ENCODE data around the gene ADAM15. TPM values are rescaled to one million over a fixed set of nuclear protein-coding genes. Genes with fewer than 3 reads are reported as not detected.

ADAM15 gene
- total RNA-seq, 1 experiment from 2014 or later = 38.4 TPM

GRCh38 chr1:155103325-155103724 lies 52.2 kb downstream of the ADAM15 start (continued):
- no peak for TF ChIP-seq FOXP4 (CRISPR knock-in tag; IDR thresholded peaks at IDR 0.05)

- ChIA-PET POLR2A (no interaction called here), CTCF (interaction anchor here (0.8 to 3.2 kb wide), 4 partner anchors 10 to 63 kb away, joined by 3 to 17 read pairs (median 6); no protein-coding TSS in a partner anchor)
- Mint-ChIP-seq H3K27me3 (ENCODE audit: low read depth) (peaks cover 14% of the 10 kb centered on the region), H3K9me3 (no peaks in the 10 kb centered on the region), H3K27ac (no peak overlapping the region), H3K4me1 (no peaks in the 10 kb centered on the region), H3K36me3 (no peaks in the 10 kb centered on the region), H3K4me3 (no peak overlapping the region)
- TF ChIP-seq NR3C1 (CRISPR knock-in tag; conservative IDR thresholded peaks at IDR 0.05; ENCODE audit: low read depth) = no peak
- no peak for TF ChIP-seq FOXK1 (CRISPR knock-in tag; IDR thresholded peaks at IDR 0.05)
- no peak for TF ChIP-seq ZMAT4 (CRISPR knock-in tag; IDR thresholded peaks at IDR 0.05)
- no peak for TF ChIP-seq PRRX2 (CRISPR knock-in tag; IDR thresholded peaks at IDR 0.05)
- TF ChIP-seq CDX4 (CRISPR knock-in tag; IDR thresholded peaks at IDR 0.05; ENCODE audit: borderline replicate concordance) = no peak
- no peak for TF ChIP-seq TP53 (CRISPR knock-in tag; IDR thresholded peaks at IDR 0.05)
- TF ChIP-seq E2F1 (CRISPR knock-in tag; IDR thresholded peaks at IDR 0.05) = no peak
- TF ChIP-seq USF2 (CRISPR knock-in tag; IDR thresholded peaks at IDR 0.05) = no peak
- no peak for TF ChIP-seq HMGA2 (CRISPR knock-in tag; IDR thresholded peaks at IDR 0.05)
- no peak for TF ChIP-seq USF1 (CRISPR knock-in tag; IDR thresholded peaks at IDR 0.05)
- TF ChIP-seq HMGXB4 (CRISPR knock-in tag; IDR thresholded peaks at IDR 0.05) = no peak
- no peak for TF ChIP-seq MLX (CRISPR knock-in tag; IDR thresholded peaks at IDR 0.05)
- no peak for TF ChIP-seq ZNF396 (CRISPR knock-in tag; IDR thresholded peaks at IDR 0.05; ENCODE audit: borderline replicate concordance)
- TF ChIP-seq CBFB (CRISPR knock-in tag; IDR thresholded peaks at IDR 0.05; ENCODE audit: low read depth) = no peak
- no peak for TF ChIP-seq ZNF671 (CRISPR knock-in tag; IDR thresholded peaks at IDR 0.05)
- no peak for TF ChIP-seq ERG (CRISPR knock-in tag; IDR thresholded peaks at IDR 0.05)
- TF ChIP-seq ZBTB21 (CRISPR knock-in tag; IDR thresholded peaks at IDR 0.05; ENCODE audit: borderline replicate concordance) = no peak
- TF ChIP-seq CTCF (IDR thresholded peaks at IDR 0.05) = no peak
- TF ChIP-seq ZNF219 (CRISPR knock-in tag; IDR thresholded peaks at IDR 0.05; ENCODE audit: borderline replicate concordance) = no peak
- no peak for TF ChIP-seq KAT7 (CRISPR knock-in tag; IDR thresholded peaks at IDR 0.05; ENCODE audit: borderline replicate concordance)
- DNase-seq (ENCODE audit: low spot score) = no peak
- no peak for ATAC-seq
Measured at GRCh38 chr1:155104605-155105534, 53.8 kb downstream of the ADAM15 start.

Data from WTC11 (cell line).